ENCODE data around the gene ANP32B.
"Not testable (repeated sequence)": the region's sequence is repeated elsewhere in the genome, so short reads cannot be mapped to it uniquely, and the experiment has no call there.

The ANP32B gene

DNA sequence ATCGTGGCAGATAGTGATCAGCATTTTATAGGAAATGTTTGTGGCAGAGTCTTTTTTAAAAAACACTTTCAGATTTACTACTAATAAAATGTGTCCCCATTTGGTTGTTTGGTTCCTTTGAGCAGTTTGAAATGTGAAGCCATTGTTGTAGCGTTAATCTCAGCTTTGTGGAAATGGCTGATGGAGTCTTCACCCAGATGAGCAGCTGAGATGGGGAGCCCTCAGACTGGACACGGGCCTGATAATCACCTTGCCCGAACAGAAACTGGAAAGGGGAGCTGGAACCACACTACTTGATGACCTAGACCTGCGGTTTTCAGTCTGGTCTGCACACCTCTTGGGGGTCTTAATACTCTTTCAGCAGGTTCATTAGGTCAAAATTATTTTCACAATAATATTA, 20.6 kb upstream of the ANP32B start:
- DNase-seq (ENCODE audit: extremely low read depth in 1 of 2, low read depth in 1 of 2), result no peak

DNA sequence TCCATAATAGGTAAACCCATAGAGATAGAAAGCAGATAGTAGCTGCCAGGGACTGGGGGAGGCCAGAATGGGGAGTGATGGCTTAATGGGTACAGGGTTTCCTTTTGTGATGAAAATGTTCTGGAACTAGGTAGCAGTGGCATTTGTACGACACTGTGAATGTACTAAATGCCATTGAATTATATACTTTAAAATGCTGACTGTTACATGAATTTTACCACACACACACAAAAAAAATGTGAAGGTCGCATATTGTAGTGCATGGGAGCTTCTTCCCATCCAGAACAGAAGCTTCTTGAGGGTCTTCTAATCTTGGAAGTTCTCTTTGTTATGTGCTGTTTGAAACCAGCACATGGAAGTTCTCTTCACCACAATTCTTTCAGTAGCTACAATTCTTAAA, 19.9 kb upstream of the ANP32B start:
- DNase-seq (ENCODE audit: extremely low read depth in 1 of 2, low read depth in 1 of 2), result no peak

DNA sequence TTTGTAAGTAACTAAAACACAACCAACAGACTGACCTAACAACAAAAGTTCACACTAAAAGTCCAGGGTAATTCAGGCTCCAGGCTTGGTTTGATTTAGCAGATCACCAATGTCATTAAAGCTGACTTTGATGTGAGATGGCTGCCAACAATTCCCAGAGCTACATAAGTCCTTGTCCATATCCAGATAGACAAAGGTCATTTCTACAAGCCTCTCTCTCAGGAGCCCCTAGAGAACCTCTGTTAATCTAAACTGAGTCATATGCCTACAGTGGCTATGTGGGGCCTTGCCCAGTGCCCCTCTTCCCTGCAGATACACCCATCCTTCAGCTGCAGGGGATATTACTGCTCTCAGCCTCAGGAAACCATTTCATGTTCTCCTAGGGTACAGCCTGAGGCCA, 18.2 kb upstream of the ANP32B start:
- DNase-seq (ENCODE audit: extremely low read depth in 1 of 2, low read depth in 1 of 2), result no peak

DNA sequence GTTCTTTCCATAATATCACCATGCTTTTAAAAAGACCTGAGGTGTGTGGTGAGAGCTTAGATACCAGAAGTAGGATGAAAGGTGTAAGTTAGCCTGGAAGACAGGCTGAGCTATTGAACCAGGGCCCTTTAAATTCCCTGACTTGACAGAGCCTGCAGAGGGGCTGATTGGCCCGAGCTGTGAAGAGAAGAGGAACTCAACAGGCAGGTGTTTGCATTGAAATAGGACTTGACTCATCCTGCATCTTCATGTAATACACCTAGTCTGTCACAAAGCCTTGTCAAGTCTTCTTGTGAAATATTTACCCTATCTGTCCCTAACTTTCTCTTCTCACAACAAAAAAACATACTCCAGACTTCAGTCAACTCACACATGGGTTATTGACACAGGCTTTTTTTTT, 16.6 kb upstream of the ANP32B start:
- no peak for DNase-seq (ENCODE audit: extremely low read depth in 1 of 2, low read depth in 1 of 2)

DNA sequence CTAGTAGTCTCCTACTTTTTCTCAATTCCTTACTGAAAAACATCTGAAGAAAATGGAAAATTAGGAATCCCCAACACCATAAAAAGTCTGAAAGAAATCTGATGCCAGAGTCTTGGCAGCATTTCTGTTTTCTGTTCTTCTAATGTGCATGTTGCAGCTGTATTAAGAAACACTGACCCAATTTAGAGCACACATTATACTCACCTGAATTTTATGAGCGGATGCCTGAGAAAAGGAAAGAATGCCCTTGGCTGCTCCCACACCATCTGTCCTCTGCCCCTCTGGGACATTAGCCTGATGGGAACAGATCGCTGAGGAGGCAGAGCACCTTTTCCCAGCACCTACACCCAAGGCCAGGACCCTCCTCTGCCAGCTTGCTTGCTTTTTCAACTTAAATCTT, 14.1 kb upstream of the ANP32B start:
- no peak for DNase-seq (ENCODE audit: extremely low read depth in 1 of 2, low read depth in 1 of 2)

DNA sequence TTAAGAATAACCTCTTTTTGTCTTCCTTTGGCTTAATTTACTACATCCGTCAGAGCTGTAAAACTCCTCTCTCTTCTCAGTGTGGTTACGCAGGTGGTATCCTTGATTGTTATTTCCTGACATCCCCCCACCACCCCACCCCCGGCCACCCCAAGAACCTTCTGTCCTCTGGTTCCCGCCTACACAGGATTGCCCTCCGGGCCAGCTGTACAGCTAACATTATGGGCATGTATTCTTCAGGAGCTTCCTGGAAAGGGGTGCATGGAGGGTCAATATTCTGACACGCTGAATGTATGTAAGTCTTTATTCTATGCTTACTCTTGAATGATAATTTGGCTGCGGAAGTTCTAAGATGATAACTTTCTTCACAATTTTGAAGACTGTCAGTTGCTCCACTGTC, 13.0 kb upstream of the ANP32B start:
- no peak for DNase-seq (ENCODE audit: extremely low read depth in 1 of 2, low read depth in 1 of 2)

DNA sequence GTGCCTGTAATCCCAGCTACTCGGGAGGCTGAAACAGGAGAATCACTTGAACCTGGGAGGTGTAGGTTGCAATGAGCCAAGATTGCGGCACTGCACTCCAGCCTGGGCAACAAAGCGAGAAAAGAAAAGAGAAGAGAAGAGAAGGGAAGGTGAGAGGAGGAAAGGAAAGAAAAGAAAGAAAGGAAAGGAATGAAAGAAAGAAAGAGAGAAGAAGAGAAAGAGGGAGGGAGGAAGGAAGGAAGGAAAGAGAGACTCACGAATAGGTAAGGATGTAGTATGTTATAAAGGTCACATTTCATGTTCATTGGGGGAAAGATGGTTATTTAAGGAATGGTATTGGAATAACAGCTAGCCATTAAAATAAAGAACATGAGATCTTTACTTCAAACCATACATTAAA, 10.4 kb upstream of the ANP32B start:
- DNase-seq (ENCODE audit: extremely low read depth in 1 of 2, low read depth in 1 of 2), result no peak

DNA sequence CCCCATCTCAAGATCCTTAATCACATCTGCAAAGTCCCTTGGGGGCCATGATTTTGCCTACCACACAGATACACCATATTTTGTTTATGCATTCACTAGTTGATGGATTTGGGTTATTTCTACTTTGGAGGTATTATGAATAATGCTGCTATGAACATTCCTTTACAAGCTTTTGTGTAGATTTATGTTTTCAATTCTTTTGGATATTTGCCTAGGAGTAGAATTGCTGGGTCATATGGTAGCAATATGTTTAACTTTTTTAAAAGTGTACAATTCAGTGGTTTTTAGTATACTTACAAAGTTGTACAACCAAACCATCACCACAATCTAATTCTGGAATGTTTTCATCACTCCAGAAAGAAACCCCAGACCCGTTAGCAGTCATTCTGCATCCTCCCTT, 7.8 kb upstream of the ANP32B start:
- DNase-seq (ENCODE audit: extremely low read depth in 1 of 2, low read depth in 1 of 2), result no peak

DNA sequence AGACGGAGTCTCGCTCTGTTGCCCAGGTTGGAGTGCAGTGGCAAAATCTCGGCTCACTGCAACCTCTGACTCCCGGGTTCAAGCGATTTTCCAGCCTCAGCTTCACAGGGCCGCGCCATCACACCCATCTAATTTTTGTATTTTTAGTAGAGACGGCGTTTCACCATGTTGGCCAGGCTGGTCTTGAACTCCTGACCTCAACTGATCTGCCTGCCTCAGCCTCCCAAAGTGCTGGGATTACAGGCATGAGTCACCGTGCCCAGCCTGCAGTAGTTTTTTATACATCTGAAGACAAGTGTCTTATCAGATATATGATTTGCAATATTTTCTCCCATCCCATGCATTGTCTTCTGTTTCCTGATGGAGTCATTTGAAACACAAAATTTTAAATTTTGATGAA, 6.5 kb upstream of the ANP32B start:
- not testable (repeated sequence) for DNase-seq (ENCODE audit: extremely low read depth in 1 of 2, low read depth in 1 of 2)

DNA sequence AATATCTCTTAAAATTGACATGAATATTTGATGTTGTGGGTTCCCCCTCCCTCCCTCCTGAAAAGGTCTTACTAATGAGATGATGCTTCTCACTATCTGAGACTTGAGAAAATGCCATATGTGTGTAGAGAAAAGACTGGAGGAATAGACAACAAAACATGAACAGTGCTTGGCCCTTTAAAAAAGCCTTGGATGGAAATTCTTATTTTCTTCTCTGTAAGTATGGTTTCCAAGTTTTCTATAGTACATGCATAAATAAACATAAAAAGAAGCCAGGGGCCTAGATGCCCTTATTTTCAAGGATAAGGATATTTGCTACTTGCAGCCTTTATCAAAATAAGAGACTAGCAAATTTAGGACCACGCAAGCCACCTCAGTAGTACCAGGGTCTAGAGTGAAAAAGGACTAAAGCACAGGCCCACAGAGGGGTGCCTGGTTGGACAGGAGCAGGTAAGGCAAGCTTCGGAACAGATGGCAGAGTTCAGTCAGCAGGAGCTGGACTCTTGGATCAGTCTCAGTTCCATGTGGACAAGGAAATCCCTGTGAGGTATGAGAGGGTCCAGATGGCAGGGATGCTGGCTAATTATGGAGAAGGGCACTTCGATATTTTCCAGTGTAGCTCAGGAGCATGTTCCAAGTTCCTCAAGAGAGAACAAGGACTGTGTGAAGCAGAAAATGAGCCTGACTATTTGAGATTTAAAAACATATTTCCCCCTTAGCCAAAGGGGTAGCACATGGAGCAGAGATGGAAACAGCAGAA, 4.6 kb upstream of the ANP32B start:
- no peak for DNase-seq (ENCODE audit: extremely low read depth in 1 of 2, low read depth in 1 of 2)

DNA sequence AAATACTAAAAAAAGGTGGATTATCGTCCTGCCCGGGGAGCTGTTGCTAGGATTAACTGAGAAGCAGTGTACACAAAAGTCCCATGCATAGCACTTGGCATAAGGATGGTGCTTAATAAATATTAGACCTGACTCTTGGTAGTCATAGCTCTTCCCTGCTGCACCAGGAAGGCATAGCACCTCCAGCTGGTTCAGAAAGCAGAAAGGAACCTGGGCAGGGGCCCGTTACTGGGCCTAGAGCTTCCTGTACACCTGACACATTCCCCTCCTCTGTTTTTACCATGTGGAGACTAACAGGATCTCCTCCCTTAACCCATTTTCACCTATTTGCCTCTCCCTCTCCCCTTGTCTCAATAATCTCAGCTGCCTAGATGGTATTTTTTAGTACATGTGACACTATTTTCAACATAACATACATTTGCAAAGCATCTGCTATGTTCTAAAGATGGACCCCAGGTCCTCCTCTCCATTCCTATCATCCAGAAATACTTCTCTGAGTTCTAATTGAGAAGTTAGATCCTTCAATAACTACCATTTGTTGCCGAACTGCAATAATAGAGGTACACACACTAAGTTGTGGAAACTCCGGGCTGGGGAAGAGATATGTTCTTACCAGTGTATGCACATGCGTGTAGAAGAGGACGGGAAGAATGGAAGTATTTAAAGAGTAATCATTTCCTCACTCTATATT, 3.2 kb upstream of the ANP32B start:
- DNase-seq (ENCODE audit: extremely low read depth in 1 of 2, low read depth in 1 of 2), result no peak

DNA sequence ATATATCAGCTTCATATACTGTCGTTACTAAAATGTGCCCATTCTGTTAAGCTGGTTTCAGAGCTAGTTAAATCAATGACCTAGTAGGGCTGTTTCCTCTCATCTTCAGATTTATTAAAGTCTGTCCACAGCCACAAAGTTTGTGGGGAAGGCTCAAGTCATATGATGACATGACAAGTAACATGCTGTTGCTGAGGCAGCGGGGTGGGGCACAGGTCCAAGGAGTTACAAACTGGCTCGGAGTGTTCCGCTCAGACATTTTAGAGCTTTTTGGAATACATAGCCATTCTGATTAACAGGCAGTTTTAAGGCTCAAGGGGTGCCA, 2.7 kb upstream of the ANP32B start:
- DNase-seq (ENCODE audit: extremely low read depth in 1 of 2, low read depth in 1 of 2), result no peak

DNA sequence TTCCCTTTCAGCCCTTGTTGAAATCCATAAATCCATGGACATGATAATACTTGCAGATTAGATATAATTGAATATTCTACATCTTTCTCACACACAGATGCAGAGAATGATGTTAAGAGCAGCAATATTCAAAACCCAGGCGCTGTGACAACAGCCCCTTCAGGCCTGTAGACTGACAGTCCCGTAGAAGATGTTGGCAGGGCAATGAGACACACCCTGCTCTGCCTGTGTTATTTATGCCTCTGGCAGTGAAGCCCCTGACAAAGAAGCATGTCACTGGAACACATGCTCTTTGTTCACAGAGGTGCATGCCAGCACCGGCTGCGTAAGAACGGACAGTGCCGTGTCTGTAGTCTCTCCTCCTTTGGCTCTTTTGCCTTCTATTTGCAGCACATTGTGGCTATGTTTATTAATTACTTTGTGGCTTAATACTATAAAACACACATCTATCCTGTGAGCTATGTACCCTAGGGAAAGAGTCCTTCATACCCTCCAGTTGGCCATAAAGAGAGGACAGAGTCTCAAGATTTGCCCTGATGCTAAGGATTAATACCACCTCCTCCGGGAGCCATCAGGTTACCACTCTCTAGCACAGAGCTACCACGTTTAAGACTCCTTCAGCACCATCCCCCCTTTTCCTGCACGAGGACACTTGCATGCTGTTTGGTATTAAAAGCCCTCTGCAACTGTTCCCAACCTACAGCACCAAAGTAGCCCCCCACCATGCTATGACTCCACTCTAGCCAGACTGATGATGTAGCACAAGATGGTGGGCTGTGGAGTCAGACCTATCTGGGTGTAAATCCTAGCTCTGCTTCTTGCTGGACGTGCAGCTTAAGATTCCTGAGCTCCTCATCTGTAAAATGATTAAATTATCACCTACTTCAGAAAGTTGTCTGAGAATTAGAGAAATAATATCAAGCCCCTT, 2.0 kb upstream of the ANP32B start:
- DNase-seq (ENCODE audit: extremely low read depth in 1 of 2, low read depth in 1 of 2), result no peak

DNA sequence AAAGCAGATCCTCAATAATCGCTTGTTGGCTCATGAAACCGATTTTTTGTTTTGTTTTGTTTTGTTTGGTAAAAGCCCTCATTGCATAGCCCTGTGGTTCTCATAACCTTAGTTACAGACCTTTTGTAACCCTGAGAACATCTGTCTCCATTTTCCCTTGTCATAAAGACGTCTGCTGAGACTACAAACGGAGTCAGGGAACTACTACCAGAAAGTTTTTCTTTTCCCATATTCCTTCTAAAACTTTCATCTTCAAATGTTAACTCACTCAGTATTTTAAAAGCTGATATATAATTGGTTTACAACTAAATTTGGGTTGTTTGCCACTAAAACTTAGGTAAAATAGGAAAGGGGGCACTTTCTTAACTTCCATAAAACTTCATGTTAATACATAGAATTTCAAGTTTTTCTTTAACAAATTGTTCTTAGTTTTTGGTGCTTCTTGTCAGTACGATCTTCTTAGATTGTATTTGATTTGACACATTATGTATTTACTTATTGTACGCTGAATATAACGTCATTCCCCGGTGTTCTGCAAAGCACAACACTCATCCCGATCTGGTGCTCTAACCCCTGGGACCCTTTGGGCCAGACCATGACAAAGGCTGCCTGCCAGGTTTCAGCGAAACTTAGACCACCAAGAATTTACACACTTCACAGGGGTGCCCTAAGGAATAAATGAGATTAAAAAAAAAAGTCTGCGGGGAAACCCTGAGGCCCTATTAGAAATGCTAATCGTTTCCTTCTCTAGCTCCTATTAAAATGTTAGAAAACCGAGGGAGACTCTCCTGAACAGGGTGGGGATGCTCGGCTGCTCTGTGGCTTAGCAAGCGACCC, 1.1 kb upstream of the ANP32B start:
- DNase-seq (ENCODE audit: extremely low read depth in 1 of 2, low read depth in 1 of 2), result no peak

DNA sequence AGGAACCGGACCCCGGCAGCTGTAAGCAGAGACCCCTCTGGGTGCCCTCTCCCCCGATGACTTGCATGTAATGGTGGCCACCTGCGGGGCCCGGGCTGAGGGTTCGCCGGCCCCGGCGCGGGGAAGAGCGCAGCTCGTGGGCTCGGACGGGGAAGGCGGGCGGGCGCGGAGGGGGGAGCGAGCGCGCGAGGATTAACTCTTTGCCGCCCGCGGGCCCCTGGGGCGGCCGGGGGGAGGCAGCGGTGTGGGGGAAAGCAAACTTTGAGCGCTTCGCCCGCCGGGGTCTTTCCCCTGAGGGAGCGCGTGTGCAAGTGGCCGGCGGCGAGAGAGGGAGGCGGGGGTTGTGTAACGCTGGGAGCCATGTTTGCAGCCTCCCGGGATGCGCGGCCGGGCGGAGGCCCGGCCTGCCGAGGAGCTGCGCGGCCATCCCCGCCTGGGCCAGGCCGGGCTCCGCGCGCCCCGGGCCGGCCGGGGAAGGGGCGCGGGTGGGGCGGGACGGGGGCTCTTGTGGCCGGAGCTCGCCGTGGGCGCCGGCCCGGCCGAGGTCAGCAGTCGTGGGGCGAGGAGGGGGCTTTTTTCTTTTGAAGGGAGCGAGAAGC, 547 bp downstream of the ANP32B start:
- peak in 1 of 2 donors; percentile 51 for DNase-seq (ENCODE audit: extremely low read depth in 1 of 2, low read depth in 1 of 2)

DNA sequence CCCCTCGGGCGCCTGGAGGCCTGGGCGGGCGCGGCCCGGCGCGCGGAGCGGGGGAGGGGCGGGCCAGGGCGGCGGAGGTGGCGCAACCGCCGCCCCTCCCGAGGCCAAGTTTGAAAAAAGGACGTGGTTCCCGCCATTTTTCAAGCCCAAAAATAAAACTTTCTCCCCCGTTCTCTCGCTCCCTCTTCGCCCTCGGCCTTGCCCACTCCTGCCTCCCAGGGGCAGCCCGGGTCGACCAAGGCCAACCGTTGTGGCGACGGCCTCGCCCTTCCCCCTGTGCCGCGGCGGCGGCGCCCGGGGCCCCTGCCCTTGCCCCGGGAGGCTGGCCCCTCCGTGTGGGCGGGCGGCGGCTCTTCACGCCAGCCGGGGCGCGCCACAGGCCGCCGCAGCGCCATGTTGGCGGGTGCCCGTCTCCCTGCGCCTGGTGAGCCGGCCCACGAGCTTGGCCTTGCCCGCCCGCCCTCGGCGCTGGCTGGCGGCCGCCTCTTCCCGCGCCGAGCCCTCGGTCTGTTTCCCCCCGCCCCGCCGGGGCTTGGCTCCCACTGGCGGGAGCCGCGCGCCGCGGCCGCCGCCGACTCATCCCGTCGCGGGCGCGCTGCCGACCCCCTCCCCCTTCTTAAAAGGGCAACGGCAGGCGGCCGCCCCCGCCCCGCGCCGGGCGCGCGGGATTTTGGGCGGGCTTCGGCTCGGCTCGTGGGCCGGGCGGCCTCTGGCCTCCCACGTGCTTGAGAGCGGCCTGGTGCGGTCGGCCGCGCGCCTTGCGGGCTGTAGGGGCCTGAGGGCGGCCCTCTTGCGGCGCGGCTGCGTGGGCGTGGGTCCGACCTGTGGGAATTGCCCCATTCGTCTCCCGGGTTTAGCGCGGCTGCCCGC, 1.3 kb downstream of the ANP32B start:
- peak in 1 of 2 donors; percentile 65 for DNase-seq (ENCODE audit: extremely low read depth in 1 of 2, low read depth in 1 of 2)

DNA sequence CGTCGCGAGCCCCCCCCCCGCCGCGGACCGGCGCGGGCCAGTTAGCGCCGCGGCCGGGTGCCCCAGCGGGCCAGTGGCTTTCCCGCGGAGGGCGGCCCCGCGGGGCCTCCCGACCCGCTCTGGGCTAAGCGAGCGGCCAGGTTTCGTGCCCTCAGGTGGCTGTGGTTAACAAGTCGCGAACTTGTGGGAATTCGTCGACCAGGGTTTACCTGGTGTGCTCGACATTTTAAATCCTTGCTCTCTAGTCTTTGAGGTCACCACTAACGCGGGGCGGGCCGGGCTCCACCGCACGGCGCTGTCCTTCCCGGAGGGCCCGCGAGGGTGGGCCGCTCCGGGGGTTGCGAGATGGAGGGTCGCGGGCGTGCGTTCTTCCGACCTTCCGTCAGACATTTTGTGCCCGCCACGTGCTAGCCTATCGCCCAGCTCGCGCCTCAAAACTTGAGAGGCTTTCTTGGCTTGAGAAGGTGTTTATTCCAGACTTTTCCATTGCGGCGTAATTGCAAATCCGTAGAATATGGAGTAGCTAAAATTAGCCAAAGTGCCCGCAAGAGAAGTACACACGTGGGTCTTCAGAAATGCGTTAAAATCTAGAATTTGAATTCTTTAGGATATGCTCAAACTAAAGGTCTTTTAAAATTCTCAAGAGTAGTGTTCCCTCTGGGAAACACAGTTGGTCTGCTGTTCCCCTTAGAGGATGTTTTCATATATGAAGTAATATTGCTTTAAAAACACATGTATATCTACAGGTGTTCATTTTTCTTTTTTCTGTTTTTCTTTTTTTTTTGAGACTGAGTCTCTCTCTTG, 2.1 kb downstream of the ANP32B start:
- DNase-seq (ENCODE audit: extremely low read depth in 1 of 2, low read depth in 1 of 2), result peak in 1 of 2 donors; percentile 11

DNA sequence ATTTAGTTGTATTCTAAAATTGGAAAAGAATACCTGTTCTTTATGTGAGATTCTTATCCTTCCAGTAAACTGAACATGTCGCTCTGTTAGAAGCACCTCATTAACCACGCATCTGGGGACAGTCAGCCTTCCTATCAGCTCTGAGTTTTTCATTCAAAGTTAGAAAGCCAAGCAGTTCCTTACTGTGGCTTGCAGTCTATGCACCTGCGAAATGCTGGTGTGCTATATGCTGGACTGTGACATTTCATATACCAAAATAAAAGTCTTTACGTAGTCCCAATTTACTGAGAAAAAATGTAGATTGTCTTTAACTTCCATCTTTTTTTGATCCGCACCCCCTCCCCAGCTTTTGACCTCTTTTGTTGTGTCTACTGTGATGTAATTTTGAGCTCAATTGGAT, 4.3 kb downstream of the ANP32B start:
- DNase-seq (ENCODE audit: extremely low read depth in 1 of 2, low read depth in 1 of 2), result no peak

DNA sequence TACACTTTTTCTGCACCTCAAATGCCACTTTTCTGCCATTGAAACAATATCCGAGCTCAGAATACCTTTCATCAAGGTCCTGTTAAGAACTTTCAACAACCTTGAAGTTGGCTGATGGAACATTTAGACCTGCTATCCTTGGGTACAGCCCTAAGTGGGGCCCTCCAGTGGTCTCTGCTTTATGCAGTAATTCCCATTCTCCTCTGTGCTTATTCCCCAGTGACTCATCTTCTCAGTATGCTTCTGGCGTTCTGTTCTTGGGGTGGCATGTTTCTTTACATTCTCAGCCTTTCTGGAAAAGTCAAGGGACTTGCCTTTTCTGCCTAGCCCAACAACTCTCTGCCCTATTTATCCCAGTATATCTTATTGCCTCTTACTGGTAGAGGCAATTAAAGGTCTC, 7.1 kb downstream of the ANP32B start:
- no peak for DNase-seq (ENCODE audit: extremely low read depth in 1 of 2, low read depth in 1 of 2)

All from activated CD8-positive, alpha-beta memory T cell treated with anti-CD3 and anti-CD28 coated beads for 1 hour (primary cell).